Measurements from ENCODE around the gene TMEM269.
"Not testable (repeated sequence)": the region's sequence is repeated elsewhere in the genome, so short reads cannot be mapped to it uniquely, and the experiment has no call there.

Gene TMEM269

GRCh38 chr1:42748461-42749410 lies 36.1 kb upstream of the TMEM269 start:
- no peak for DNase-seq

GRCh38 chr1:42750041-42750440 lies 34.8 kb upstream of the TMEM269 start:
- no peak for DNase-seq

- DNase-seq: not testable (repeated sequence)
These were observed 33.2 kb upstream of the TMEM269 start for GRCh38 chr1:42751511-42752070.

GRCh38 chr1:42752284-42752683 lies 32.5 kb upstream of the TMEM269 start:
- no peak for DNase-seq

GRCh38 chr1:42753070-42753469 lies 31.7 kb upstream of the TMEM269 start:
- DNase-seq: no peak

- no peak for DNase-seq
These were observed 27.6 kb upstream of the TMEM269 start for GRCh38 chr1:42756956-42757891.

GRCh38 chr1:42757892-42758275 lies 26.9 kb upstream of the TMEM269 start:
- no peak for DNase-seq

- DNase-seq: no peak
These were observed 26.1 kb upstream of the TMEM269 start for GRCh38 chr1:42758641-42759040.

GRCh38 chr1:42759114-42759513 lies 25.7 kb upstream of the TMEM269 start:
- no peak for DNase-seq

- no peak for DNase-seq
These were observed 23.2 kb upstream of the TMEM269 start for GRCh38 chr1:42761567-42761966.

GRCh38 chr1:42762269-42762668 lies 22.5 kb upstream of the TMEM269 start:
- DNase-seq: no peak

GRCh38 chr1:42765269-42765668 lies 19.5 kb upstream of the TMEM269 start:
- no peak for DNase-seq

- DNase-seq: peak; percentile 56
These were observed 18.7 kb upstream of the TMEM269 start for GRCh38 chr1:42765832-42766740.

GRCh38 chr1:42766741-42767509 lies 17.9 kb upstream of the TMEM269 start, which contains the start of the genes C1orf50 and P3H1:
Gene C1orf50 (plus strand): TSS chr1:42767249. CDS start chr1:42767312, 63 bp downstream.
Gene P3H1 (minus strand): TSS chr1:42767028. CDS start chr1:42766971, 57 bp downstream.
- peak; percentile 99 for DNase-seq

GRCh38 chr1:42767510-42768000 lies 17.2 kb upstream of the TMEM269 start:
- DNase-seq: no peak

GRCh38 chr1:42768172-42768571 lies 16.6 kb upstream of the TMEM269 start:
- no peak for DNase-seq

GRCh38 chr1:42769811-42770210 lies 15.0 kb upstream of the TMEM269 start:
- DNase-seq: no peak

- DNase-seq: no peak
These were observed 11.4 kb upstream of the TMEM269 start for GRCh38 chr1:42773420-42773819.

- DNase-seq: no peak
These were observed 9.8 kb upstream of the TMEM269 start for GRCh38 chr1:42774928-42775526.

- no peak for DNase-seq
These were observed 8.3 kb upstream of the TMEM269 start for GRCh38 chr1:42776502-42776901.

Data from stimulated activated CD4-positive, alpha-beta T cell treated with anti-CD3 and anti-CD28 coated beads, Interleukin-4, amount 100 ng/mL, for 1 hour (primary cell).